HepG2 (cell line): ENCODE measurements around the gene ZBTB46. TPM values are rescaled to one million over a fixed set of nuclear protein-coding genes. Genes with fewer than 3 reads are reported as not detected.
A peak's percentile ranks its signal among the peaks of the same experiment; 100 is the strongest.

Experiments used
- AHR ChIP-seq: IDR thresholded peaks from 2 replicates; pipeline ENCODE4 v1.6.1; 2018; ENCODE audit warnings: missing genetic modification reagents, missing compliant biosample characterization
- CAMTA2 ChIP-seq: sonication (generic); formaldehyde crosslinking; IDR thresholded peaks from 2 replicates; pipeline ENCODE4 v1.4.0; 2020; ENCODE audit warnings: mild to moderate bottlenecking, missing genetic modification reagents, borderline replicate concordance
- CEBPG ChIP-seq: IDR thresholded peaks from 2 replicates; pipeline ENCODE4 v1.6.1; 2016
- HIVEP1 ChIP-seq: sonication (generic); formaldehyde crosslinking; IDR thresholded peaks from 2 replicates; pipeline ENCODE4 v1.4.0; 2020; ENCODE audit warnings: mild to moderate bottlenecking, missing genetic modification reagents
- JUN ChIP-seq: sonication (generic); formaldehyde crosslinking; IDR thresholded peaks from 2 replicates; pipeline ENCODE4 v1.4.0; 2020; ENCODE audit warnings: mild to moderate bottlenecking, missing genetic modification reagents
- PHB2 ChIP-seq: fragments of 450-650 bp; IDR thresholded peaks from 2 replicates; pipeline ENCODE4 v1.6.1; 2018; ENCODE audit not compliant: partially characterized antibody
- PRMT3 ChIP-seq: sonication (generic); formaldehyde crosslinking; IDR thresholded peaks from 2 replicates; pipeline ENCODE4 v1.8.1; 2022; ENCODE audit warnings: low read depth, mild to moderate bottlenecking, moderate library complexity, missing genetic modification reagents, borderline replicate concordance
- REXO4 ChIP-seq: sonication (generic); formaldehyde crosslinking; IDR thresholded peaks from 2 replicates; pipeline ENCODE4 v1.8.0; 2022; ENCODE audit warnings: missing genetic modification reagents, mild to moderate bottlenecking, borderline replicate concordance
- SIN3A ChIP-seq: IDR thresholded peaks from 2 replicates; pipeline ENCODE4 v1.6.1; 2011; ENCODE audit warnings: low read depth, mild to moderate bottlenecking, control low read depth, low read length, borderline replicate concordance
- TAF1 ChIP-seq: sonication (generic); formaldehyde crosslinking; IDR thresholded peaks from 2 replicates; pipeline ENCODE4 v1.4.0; 2020; ENCODE audit warnings: missing genetic modification reagents
- TAF15 ChIP-seq: fragments of 200-400 bp; formaldehyde crosslinking; IDR thresholded peaks from one replicate; pipeline ENCODE4 v1.6.1; 2018; ENCODE audit warnings: mild to moderate bottlenecking, low read depth, low read length; ENCODE audit not compliant: poor library complexity, severe bottlenecking
- ZBTB3 ChIP-seq: sonication (generic); formaldehyde crosslinking; IDR thresholded peaks from 2 replicates; pipeline ENCODE4 v1.4.0; 2020; ENCODE audit warnings: low read depth, mild to moderate bottlenecking, moderate library complexity, missing genetic modification reagents, borderline replicate concordance
- ZFP1 ChIP-seq: IDR thresholded peaks from 2 replicates; pipeline ENCODE4 v1.6.1; 2016
- ZMYM2 ChIP-seq: sonication (generic); formaldehyde crosslinking; IDR thresholded peaks from 2 replicates; pipeline ENCODE4 v1.8.0; 2022; ENCODE audit warnings: mild to moderate bottlenecking, missing genetic modification reagents
- ZNF256 ChIP-seq: sonication (generic); formaldehyde crosslinking; conservative IDR thresholded peaks from 2 replicates; pipeline ENCODE4 v1.4.0; 2020; ENCODE audit warnings: missing genetic modification reagents
- ZNF33B ChIP-seq: sonication (generic); formaldehyde crosslinking; IDR thresholded peaks from 2 replicates; pipeline ENCODE4 v1.5.1; 2020; ENCODE audit warnings: mild to moderate bottlenecking, missing genetic modification reagents
- ZNF646 ChIP-seq: sonication (generic); formaldehyde crosslinking; IDR thresholded peaks from 2 replicates; pipeline ENCODE4 v1.9.0; 2021; ENCODE audit warnings: mild to moderate bottlenecking, missing genetic modification reagents
- ZNF746 ChIP-seq: sonication (generic); formaldehyde crosslinking; IDR thresholded peaks from 2 replicates; pipeline ENCODE4 v1.8.0; 2022; ENCODE audit warnings: mild to moderate bottlenecking, missing genetic modification reagents
- ZNF775 ChIP-seq: sonication (generic); formaldehyde crosslinking; IDR thresholded peaks from 2 replicates; pipeline ENCODE4 v1.4.0; 2020; ENCODE audit warnings: missing genetic modification reagents, mild to moderate bottlenecking, moderate library complexity, borderline replicate concordance
- ZNF83 ChIP-seq: sonication (generic); formaldehyde crosslinking; IDR thresholded peaks from 2 replicates; pipeline ENCODE4 v1.4.0; 2020; ENCODE audit warnings: missing genetic modification reagents, mild to moderate bottlenecking, borderline replicate concordance
- ZSCAN22 ChIP-seq: sonication (generic); formaldehyde crosslinking; IDR thresholded peaks from 2 replicates; pipeline ENCODE4 v1.4.0; 2020; ENCODE audit warnings: mild to moderate bottlenecking, missing genetic modification reagents
- polyA plus RNA-seq, 8 experiments: library from polyadenylated mRNA; depleted of rRNA in 3 of 8; stranded (reverse) in 7 of 8; unstranded in 1 of 8; fragments of >200 nt; fragmentation: Illumina TruSeq in 4 of 8; extraction: Trizol in 4 of 8; gene quantifications; 2 replicates each; pipeline versions ENCODE4 v1.2.1 to v1.2.3, GENCODE V29; 2011 to 2016; ENCODE audit warnings: low read depth in 4 of 8, missing spikeins in 1 of 8, mixed read lengths in 1 of 8; ENCODE audit not compliant: insufficient read depth in 1 of 8
- total RNA-seq, 5 experiments: library from RNA; depleted of rRNA; stranded (reverse); fragments of >200 nt; fragmentation: Illumina TruSeq; extraction: Trizol; gene quantifications; 2 replicates each; pipeline ENCODE4 v1.2.3, GENCODE V29; 2016; ENCODE audit warnings: low read depth in 1 of 5
- TF ChIP-seq, protein P1 (sequence below): sonication (generic); formaldehyde crosslinking; IDR thresholded peaks from 2 replicates; pipeline ENCODE4 v1.5.1; 2020; ENCODE audit warnings: missing genetic modification reagents, mild to moderate bottlenecking, borderline replicate concordance

The ZBTB46 gene
- total and polyA plus RNA-seq, 2 of the 13 experiments (the other 11 are each of a cell fraction or from before 2014, with no cell fraction given) = 1.6 to 13.5 TPM

DNA sequence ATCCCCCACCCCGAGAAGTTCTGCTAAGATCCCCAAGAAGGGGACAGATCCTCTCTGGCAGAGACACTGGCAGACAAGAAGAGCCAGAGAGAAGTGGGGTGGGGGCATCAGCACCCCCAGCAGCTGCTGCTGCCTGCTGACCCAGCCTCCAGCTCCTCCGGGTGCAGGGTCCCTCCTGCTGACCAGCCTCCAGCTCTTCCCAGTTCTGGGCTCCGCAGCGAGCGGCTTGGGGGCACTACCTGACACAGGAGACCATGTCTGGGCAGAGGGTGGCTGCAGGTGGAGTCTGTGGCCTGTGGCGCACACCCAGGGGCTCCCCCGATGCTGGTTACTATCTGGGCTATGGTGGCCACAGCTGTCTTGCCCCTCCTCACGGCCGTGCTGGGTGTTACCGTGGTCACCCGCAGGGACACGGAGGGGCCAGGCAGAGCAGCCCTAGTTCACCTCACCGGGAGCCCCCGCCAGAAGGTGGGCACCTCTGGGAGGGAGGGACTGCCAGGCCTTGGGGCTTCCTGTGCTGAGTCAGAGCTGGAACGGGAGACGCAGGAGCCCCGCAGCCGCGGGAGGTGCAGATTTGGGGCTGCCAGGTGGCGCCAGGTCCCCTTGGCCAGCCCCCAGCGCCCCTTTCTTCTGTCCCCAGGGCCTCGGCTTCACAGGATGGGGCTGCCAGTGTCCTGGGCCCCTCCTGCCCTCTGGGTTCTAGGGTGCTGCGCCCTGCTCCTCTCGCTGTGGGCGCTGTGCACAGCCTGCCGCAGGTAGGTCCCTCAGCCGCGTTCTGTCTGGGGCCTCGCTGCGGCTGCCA lies 94.0 kb downstream of the ZBTB46 start (continued):
- no peak for TF ChIP-seq ZNF646 (CRISPR knock-in tag)
- peak; percentile 31 for TF ChIP-seq CAMTA2 (CRISPR knock-in tag)
- no peak for TF ChIP-seq ZNF256 (CRISPR knock-in tag)
- TF ChIP-seq TAF15 = peak; percentile 94
- TF ChIP-seq ZSCAN22 = 0 out of 2 replicates have a peak, but pooled peaks have one; percentile 11
- no peak; the same call in 1 of the 2 replicates for TF ChIP-seq ZFP1 (CRISPR knock-in tag)
- no peak for TF ChIP-seq PRMT3 (CRISPR knock-in tag)
- TF ChIP-seq AHR (CRISPR knock-in tag) = 0 out of 2 replicates have a peak, but pooled peaks have one; percentile 49
- peak; percentile 78 for TF ChIP-seq JUN (CRISPR knock-in tag)
- no peak; the same call in 1 of the 2 replicates for TF ChIP-seq ZBTB3 (CRISPR knock-in tag)
- peak; percentile 82; the same call in 1 of the 2 replicates for TF ChIP-seq HIVEP1 (CRISPR knock-in tag)
- TF ChIP-seq ZNF746 (CRISPR knock-in tag) = no peak
- TF ChIP-seq ZNF83 = peak; percentile 87; the same call in 1 of the 2 replicates
- no peak for TF ChIP-seq TAF1 (CRISPR knock-in tag)
- peak; percentile 34; the same call in 1 of the 2 replicates for TF ChIP-seq SIN3A
- TF ChIP-seq, protein P1, sequence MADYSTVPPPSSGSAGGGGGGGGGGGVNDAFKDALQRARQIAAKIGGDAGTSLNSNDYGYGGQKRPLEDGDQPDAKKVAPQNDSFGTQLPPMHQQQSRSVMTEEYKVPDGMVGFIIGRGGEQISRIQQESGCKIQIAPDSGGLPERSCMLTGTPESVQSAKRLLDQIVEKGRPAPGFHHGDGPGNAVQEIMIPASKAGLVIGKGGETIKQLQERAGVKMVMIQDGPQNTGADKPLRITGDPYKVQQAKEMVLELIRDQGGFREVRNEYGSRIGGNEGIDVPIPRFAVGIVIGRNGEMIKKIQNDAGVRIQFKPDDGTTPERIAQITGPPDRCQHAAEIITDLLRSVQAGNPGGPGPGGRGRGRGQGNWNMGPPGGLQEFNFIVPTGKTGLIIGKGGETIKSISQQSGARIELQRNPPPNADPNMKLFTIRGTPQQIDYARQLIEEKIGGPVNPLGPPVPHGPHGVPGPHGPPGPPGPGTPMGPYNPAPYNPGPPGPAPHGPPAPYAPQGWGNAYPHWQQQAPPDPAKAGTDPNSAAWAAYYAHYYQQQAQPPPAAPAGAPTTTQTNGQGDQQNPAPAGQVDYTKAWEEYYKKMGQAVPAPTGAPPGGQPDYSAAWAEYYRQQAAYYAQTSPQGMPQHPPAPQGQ (CRISPR knock-in tag) = peak; percentile 87; the same call in 1 of the 2 replicates
- 0 out of 2 replicates have a peak, but pooled peaks have one; percentile 49 for TF ChIP-seq ZNF33B (CRISPR knock-in tag)
- TF ChIP-seq PHB2 = no peak
- TF ChIP-seq ZMYM2 (CRISPR knock-in tag) = no peak
- TF ChIP-seq ZNF775 (CRISPR knock-in tag) = no peak
- TF ChIP-seq CEBPG (CRISPR knock-in tag) = 0 out of 2 replicates have a peak, but pooled peaks have one; percentile 1
- no peak for TF ChIP-seq REXO4
